A549 (cell line): ENCODE data around the gene ZMYND8. TPM values are rescaled to one million over a fixed set of nuclear protein-coding genes. Genes with fewer than 3 reads are reported as not detected.
"Not testable (repeated sequence)": the region's sequence is repeated elsewhere in the genome, so short reads cannot be mapped to it uniquely, and the experiment has no call there.

ENCODE experiments used
- ATAC-seq, 2 experiments: fragments of 200-7000 bp in 1 of 2; fragments of >200 bp in 1 of 2; cut with Nextera tagmentation in 1 of 2; cut with Tn5 transposase in 1 of 2; 3 replicates each; pipeline versions ENCODE4 v1.8.0 to v1.9.1; 2018 to 2020; ENCODE audit warnings: mild to moderate bottlenecking in 1 of 2, moderate library complexity in 1 of 2
- CTCF ChIA-PET: fragments of 300-600 bp; sonication (Branson Sonifier 250); formaldehyde crosslinking; extraction: SDS; loops from one replicate; lab custom pipeline; 2021; ENCODE audit warnings: antibody characterized with exemption, inconsistent platforms; lab: Yijun Ruan, JAX
- POLR2A ChIA-PET: fragments of 350-600 bp; formaldehyde crosslinking; extraction: SDS; loops from one replicate; lab custom pipeline; 2021; ENCODE audit warnings: antibody characterized with exemption, inconsistent platforms; lab: Yijun Ruan, JAX
- DNase-seq, 2 experiments: peaks; one replicate each; pipeline versions ENCODE4 v3.0.0 to v3.0.0-alpha.2; 2011 to 2016; ENCODE audit warnings: low read depth in 1 of 2, low spot score in 1 of 2
- FAIRE-seq: peaks from 2 replicates; lab custom pipeline; 2011; peaks lifted over from hg19 to GRCh38; lab: Jason Lieb, UNC
- H3K27ac ChIP-seq, 2 experiments: fragments of >200 bp; sonication (Bioruptor Twin); formaldehyde crosslinking; 3 replicates each; pipeline ENCODE4 v1.5.1; 2016 to 2017
- H3K4me1 ChIP-seq: fragments of >200 bp; sonication (Bioruptor Twin); formaldehyde crosslinking; 3 replicates; pipeline ENCODE4 v1.6.1; 2016
- H3K4me2 ChIP-seq: fragments of >200 bp; sonication (Bioruptor Twin); formaldehyde crosslinking; 3 replicates; pipeline ENCODE4 v1.6.1; 2016
- H3K4me3 ChIP-seq: fragments of >200 bp; sonication (Bioruptor Twin); formaldehyde crosslinking; 3 replicates; pipeline ENCODE4 v1.5.1; 2016
- H3K9me3 ChIP-seq: fragments of >200 bp; sonication (Bioruptor Twin); formaldehyde crosslinking; 3 replicates; pipeline ENCODE4 v1.6.1; 2016
- BHLHE40 ChIP-seq: IDR thresholded peaks from 2 replicates; pipeline ENCODE4 v1.6.1; 2012; ENCODE audit warnings: low read depth, low read length, inconsistent platforms
- CBX2 ChIP-seq: fragments of 200-600 bp; sonication (generic); IDR thresholded peaks from 2 replicates; pipeline ENCODE4 v1.6.1; 2016; ENCODE audit warnings: low read depth, mild to moderate bottlenecking, borderline replicate concordance
- CEBPB ChIP-seq, 2 experiments: fragments of >200 bp in 1 of 2; sonication (Bioruptor Twin) in 1 of 2; formaldehyde crosslinking in 1 of 2; IDR thresholded peaks; 2 replicates each; pipeline ENCODE4 v1.6.1; 2012 to 2016
- EHMT2 ChIP-seq: fragments of 200-600 bp; sonication (generic); IDR thresholded peaks from 2 replicates; pipeline ENCODE4 v1.6.1; 2016; ENCODE audit warnings: antibody characterized with exemption, low read depth, mild to moderate bottlenecking, moderate library complexity
- FOSB ChIP-seq: fragments of 250-450 bp; sonication (Bioruptor Pico); IDR thresholded peaks from 2 replicates; pipeline ENCODE4 v1.5.0; 2020; ENCODE audit warnings: mild to moderate bottlenecking, moderate library complexity
- FOSL2 ChIP-seq, 2 experiments: fragments of 450-650 bp in 1 of 2; fragments of >200 bp in 1 of 2; sonication (Bioruptor Twin) in 1 of 2; formaldehyde crosslinking; IDR thresholded peaks; 2 replicates each; pipeline versions ENCODE4 v1.5.0 to v1.6.1; 2016 to 2020; ENCODE audit warnings: mild to moderate bottlenecking in 1 of 2, moderate library complexity in 1 of 2
- GATA3 ChIP-seq: IDR thresholded peaks from 2 replicates; pipeline ENCODE4 v1.6.1; 2012; ENCODE audit warnings: borderline replicate concordance
- HES2 ChIP-seq: fragments of >200 bp; sonication (Bioruptor Twin); formaldehyde crosslinking; IDR thresholded peaks from 2 replicates; pipeline ENCODE4 v1.6.1; 2016
- HEYL ChIP-seq: fragments of 250-450 bp; sonication (Bioruptor Pico); IDR thresholded peaks from 2 replicates; pipeline ENCODE4 v1.8.0; 2021; ENCODE audit warnings: mild to moderate bottlenecking, moderate library complexity
- HOXB5 ChIP-seq: fragments of 250-450 bp; sonication (Bioruptor Pico); IDR thresholded peaks from 2 replicates; pipeline ENCODE4 v1.5.0; 2020; ENCODE audit warnings: mild to moderate bottlenecking, moderate library complexity
- JUNB ChIP-seq: fragments of >200 bp; sonication (Bioruptor Twin); formaldehyde crosslinking; IDR thresholded peaks from 2 replicates; pipeline ENCODE4 v1.6.1; 2016
- KDM5A ChIP-seq: fragments of 200-600 bp; sonication (generic); IDR thresholded peaks from 2 replicates; pipeline ENCODE4 v1.6.1; 2016; ENCODE audit warnings: antibody characterized with exemption, mild to moderate bottlenecking
- MAFK ChIP-seq: fragments of 450-650 bp; IDR thresholded peaks from 2 replicates; pipeline ENCODE4 v1.6.1; 2014; ENCODE audit not compliant: partially characterized antibody
- PHF8 ChIP-seq: fragments of 200-600 bp; sonication (generic); IDR thresholded peaks from 2 replicates; pipeline ENCODE4 v1.6.1; 2016; ENCODE audit warnings: low read depth, mild to moderate bottlenecking, antibody characterized with exemption, moderate library complexity, borderline replicate concordance
- RAD21 ChIP-seq, 2 experiments: fragments of >200 bp in 1 of 2; sonication (Bioruptor Twin) in 1 of 2; formaldehyde crosslinking in 1 of 2; IDR thresholded peaks in 1 of 2; conservative IDR thresholded peaks in 1 of 2; 2 replicates in 1 of 2; 3 replicates in 1 of 2; pipeline ENCODE4 v1.6.1; 2012 to 2018; ENCODE audit warnings: inconsistent platforms in 1 of 2
- RCOR1 ChIP-seq: fragments of 150-350 bp; IDR thresholded peaks from 2 replicates; pipeline ENCODE4 v1.6.1; 2014; ENCODE audit warnings: antibody characterized with exemption, low read length, low read depth
- RNF2 ChIP-seq: fragments of 200-600 bp; sonication (generic); IDR thresholded peaks from 2 replicates; pipeline ENCODE4 v1.6.1; 2016; ENCODE audit warnings: low read depth, mild to moderate bottlenecking, antibody characterized with exemption, moderate library complexity, borderline replicate concordance
- TFCP2L1 ChIP-seq: fragments of 250-450 bp; sonication (Bioruptor Pico); IDR thresholded peaks from 2 replicates; pipeline ENCODE4 v1.5.0; 2021; ENCODE audit warnings: mild to moderate bottlenecking
- ZFP36 ChIP-seq: fragments of 450-650 bp; IDR thresholded peaks from 2 replicates; pipeline ENCODE4 v1.6.1; 2014; ENCODE audit warnings: borderline replicate concordance; ENCODE audit not compliant: partially characterized antibody
- whole genome bisulfite sequencing: methylation state at CpG from one replicate; pipeline ENCODE4 v1.1.6; 2017; ENCODE audit errors: missing lambda C conversion rate; 5-methylcytosine and 5-hydroxymethylcytosine counted together
- polyA plus RNA-seq, 4 experiments: library from polyadenylated mRNA; depleted of rRNA in 3 of 4; stranded (reverse); fragments of >200 nt; fragmentation: RNase III in 1 of 4; extraction: RNeasy Plus Mini Kit Qiagen cat#74134 plus additional on column Dnase treatment in 1 of 4; gene quantifications; 2 replicates in 3 of 4; 3 replicates in 1 of 4; pipeline ENCODE4 v1.2.3, GENCODE V29; 2011 to 2017

Gene ZMYND8
- polyA plus RNA-seq, 2 of the 4 experiments (the other 2 are of a cell fraction) = 10.4 to 24.9 TPM

- H3K27ac ChIP-seq, DNase-seq, H3K4me1 ChIP-seq, ATAC-seq, POLR2A ChIA-PET, H3K9me3 ChIP-seq, FAIRE-seq, H3K4me3 ChIP-seq, H3K4me2 ChIP-seq: not testable (repeated sequence)
- CTCF ChIA-PET = interaction anchor here (0.9 to 4.7 kb wide), 5 partner anchors 8 to 512 kb away, joined by 3 to 41 read pairs (median 4); no protein-coding TSS in a partner anchor
- TF ChIP-seq CEBPB (IDR thresholded peaks at IDR 0.05) = peak in 1 of 2 experiments; percentile 15; a peak in 1 of 4 replicates
- WGBS = 80% methylated on average over 14 of the region's 14 CpGs
Observed at GRCh38 chr20:47264137-47264769, 92.2 kb downstream of the ZMYND8 start.

GRCh38 chr20:47263465-47264084 lies 92.9 kb downstream of the ZMYND8 start:
- Histone ChIP-seq H3K4me3 (no peak overlapping the region), H3K4me2 (no peak overlapping the region), H3K4me1 (no peaks in the 10 kb centered on the region)
- CTCF ChIA-PET = interaction anchor here (0.9 to 4.7 kb wide), 4 partner anchors 9 to 511 kb away, joined by 3 to 41 read pairs (median 12); no protein-coding TSS in a partner anchor
- no peak for DNase-seq
- TF ChIP-seq MAFK = no peak
- TF ChIP-seq, all 56 proteins: peak for 0
- FAIRE-seq (no peak), ATAC-seq (peak in 1 of 2 experiments; percentile 57; a peak in 4 of 6 replicates)
- 85% methylated on average over 5 of the region's 5 CpGs for WGBS
- no peak overlapping the region for H3K27ac ChIP-seq
- POLR2A ChIA-PET = no interaction called here
- H3K9me3 ChIP-seq = no peaks in the 10 kb centered on the region

- no peak overlapping the region for H3K4me3 ChIP-seq
- no peak overlapping the region for H3K4me2 ChIP-seq
- no peak for FAIRE-seq
- no peaks in the 10 kb centered on the region for H3K9me3 ChIP-seq
- no peak overlapping the region for H3K27ac ChIP-seq
- WGBS = 72% methylated on average over 3 of the region's 3 CpGs
- CTCF ChIA-PET = interaction anchor here (0.9 to 4.7 kb wide), 4 partner anchors 9 to 511 kb away, joined by 3 to 41 read pairs (median 12); no protein-coding TSS in a partner anchor
- POLR2A ChIA-PET = no interaction called here
- TF ChIP-seq TFCP2L1 (CRISPR knock-in tag) (no peak), KDM5A (no peak), FOSL2 (IDR thresholded peaks at IDR 0.05) (no peak), FOSL2 (CRISPR knock-in tag; IDR thresholded peaks at IDR 0.05) (no peak), RAD21 (conservative IDR thresholded peaks at IDR 0.05 in 1 of 2, IDR thresholded peaks at IDR 0.05 in 1 of 2) (no peak), JUNB (no peak), RNF2 (no peak), HEYL (CRISPR knock-in tag) (no peak), RCOR1 (no peak), HES2 (no peak), FOSB (CRISPR knock-in tag) (no peak), CEBPB (IDR thresholded peaks at IDR 0.05) (no peak), PHF8 (no peak), EHMT2 (no peak), ZFP36 (no peak), GATA3 (no peak), HOXB5 (CRISPR knock-in tag) (no peak), BHLHE40 (no peak), CBX2 (no peak)
- TF ChIP-seq, all 56 proteins: peak for 0
- DNase-seq (no peak), ATAC-seq (no peak)
- no peaks in the 10 kb centered on the region for H3K4me1 ChIP-seq
Observed at GRCh38 chr20:47263080-47263464, 93.4 kb downstream of the ZMYND8 start.
